Anterior cingulate cortex (tissue), 58 donors: ENCODE measurements around the gene DHRS1.

Experiments
- DNase-seq, 58 donors: peaks; one replicate each; lab custom pipeline; 2025; lab: John Stamatoyannopoulos, UW

Gene DHRS1

DNA sequence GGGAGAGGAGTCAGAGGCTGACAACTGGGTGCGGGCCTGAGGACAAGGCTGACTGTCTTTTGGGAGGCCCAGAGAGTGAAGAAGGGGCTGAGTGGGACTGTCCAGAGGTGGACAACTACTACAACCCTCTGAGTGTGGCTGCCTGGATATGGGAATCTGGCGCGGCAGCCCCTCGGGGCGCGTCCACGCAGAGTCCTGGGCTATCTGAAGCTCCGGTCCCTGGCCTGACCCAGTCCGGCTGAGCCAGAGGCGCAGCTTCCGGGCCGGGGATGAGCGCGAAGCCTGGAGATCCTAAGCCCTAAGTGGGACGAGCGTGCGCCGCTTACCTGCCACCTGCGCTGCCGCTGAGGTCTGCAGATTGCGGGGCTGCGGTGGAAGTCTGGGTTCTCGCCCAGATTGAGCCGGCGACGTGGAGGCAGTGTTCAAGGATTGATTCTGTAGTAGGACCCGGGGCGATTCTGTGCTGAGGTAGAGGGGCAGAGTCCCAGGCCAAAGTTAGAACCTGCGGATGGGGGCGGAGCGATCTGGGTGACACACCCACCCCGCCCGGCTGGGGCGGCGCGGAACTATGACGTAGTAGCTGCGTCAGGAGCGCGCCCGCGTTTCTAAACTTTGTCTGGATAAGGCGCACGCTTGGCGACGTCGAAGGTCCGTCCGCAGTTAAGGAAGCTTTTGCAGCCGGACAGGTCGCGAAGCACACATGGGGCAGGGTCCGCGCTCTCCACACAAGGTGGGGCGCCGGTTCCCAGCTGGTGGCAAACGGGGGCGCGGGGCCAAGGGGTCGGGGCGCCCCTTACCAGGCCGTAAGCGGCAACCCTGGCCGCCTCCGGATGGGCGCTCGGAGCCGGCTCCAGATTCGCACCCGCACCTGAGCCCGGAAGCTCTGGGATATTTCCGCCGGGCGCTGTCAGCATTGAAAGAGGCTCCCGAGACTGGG lies at the start of gene DHRS1, which contains the start of gene NOP9:
DHRS1 (minus strand) TSS at position 526 of the 937 bp plus-strand sequence. CDS start 674 bp downstream, outside the sequence.
NOP9 (plus strand) TSS at position 596 of the 937 bp plus-strand sequence; CDS start at position 701, 105 bp downstream.
- DNase-seq = peak; percentile 38 to 91 (median 81)

DNA sequence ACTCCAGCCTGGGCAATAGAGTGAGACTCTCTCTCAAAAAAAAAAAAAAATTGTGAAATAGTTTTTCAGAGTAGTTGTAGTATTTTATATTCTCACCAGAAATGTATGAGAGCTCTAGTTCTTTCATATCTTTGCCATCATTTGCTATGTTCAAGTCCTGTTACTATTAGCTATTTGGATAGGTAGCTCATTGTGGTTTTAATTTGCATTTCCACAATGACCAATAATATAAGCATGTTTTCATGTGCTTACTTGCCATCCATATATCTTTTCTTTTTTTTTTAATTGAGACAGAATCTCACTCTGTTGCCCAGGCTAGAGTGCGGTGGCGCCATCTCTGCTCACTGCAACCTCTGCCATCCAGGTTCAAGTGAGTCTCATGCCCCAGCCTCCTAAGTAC lies 48.6 kb upstream of the DHRS1 start:
- DNase-seq = no peak

DNA sequence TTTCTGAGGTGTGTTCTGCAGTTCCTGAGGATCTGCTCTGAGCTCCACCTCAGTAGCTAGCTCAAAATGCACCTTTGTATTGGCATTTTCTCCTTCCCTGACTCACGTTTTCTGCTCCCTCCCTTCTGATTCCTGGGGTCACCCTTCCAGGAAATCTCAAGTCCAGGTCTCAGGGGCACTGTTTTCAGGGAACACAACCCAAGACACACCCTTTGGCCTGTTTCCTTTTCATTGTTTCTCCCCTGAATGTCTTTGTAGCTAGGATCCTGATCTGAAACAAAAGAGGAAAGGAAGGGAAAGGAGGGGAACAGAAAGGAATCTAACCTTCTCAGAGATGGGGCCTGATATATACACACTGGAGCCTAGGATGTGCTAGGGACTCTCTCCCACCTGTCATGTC lies 47.6 kb upstream of the DHRS1 start:
- no peak for DNase-seq

DNA sequence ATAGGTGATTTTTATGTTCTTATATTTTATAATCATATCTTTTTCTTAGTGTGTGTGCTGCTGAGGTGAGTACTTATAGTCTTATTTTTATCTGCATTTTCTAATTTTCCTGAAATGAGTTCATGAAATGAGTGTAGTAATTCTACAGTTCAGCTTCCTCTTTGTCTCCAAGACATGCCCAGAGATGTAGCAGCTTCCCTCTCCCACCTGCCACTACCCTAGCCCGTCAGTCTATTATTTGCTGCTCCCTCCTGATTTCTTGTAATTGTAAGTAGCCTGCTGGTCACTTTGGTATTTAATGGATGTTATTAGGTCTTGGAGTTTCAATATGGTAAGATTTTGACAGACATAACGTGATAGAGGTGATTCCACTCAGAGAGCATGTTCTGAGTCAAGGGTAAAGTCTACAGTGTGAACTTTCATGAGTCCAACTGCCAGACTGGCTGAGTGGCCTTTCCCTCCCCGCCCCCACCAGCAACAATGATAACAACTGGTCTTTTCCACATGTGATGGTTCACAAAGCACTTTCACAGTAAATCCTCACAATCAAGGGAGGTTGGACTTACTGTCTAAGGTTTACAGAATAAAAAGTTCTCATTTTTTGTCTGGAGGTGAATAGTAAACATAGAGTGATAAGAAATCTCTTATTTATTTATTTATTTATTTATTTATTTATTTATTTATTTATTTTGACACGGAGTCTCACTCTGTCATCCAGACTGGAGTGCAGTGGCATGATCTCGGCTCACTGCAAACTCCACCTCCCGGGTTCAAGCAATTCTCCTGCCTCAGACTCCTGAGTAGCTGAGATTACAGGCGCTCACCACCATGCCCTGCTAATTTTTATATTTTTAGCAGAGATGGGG lies 44.4 kb upstream of the DHRS1 start:
- no peak for DNase-seq

DNA sequence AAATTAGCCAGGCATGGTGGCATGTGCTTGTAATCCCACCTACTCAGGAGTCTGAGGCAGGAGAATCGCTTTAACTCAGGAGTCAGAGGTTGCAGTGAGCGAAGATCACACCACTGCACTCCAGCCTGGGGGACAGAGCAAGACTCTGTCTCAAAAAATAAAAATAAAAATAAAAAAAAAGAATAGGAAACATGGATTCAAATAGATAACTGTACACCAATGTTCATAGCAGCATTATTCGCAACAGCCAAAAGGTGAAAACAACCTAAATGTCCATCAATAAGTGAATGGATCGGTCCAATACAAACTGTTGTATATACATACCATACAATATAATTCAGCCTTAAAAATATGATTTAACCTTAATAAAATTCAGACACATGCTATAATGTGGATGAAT lies 43.3 kb upstream of the DHRS1 start:
- DNase-seq = no peak

DNA sequence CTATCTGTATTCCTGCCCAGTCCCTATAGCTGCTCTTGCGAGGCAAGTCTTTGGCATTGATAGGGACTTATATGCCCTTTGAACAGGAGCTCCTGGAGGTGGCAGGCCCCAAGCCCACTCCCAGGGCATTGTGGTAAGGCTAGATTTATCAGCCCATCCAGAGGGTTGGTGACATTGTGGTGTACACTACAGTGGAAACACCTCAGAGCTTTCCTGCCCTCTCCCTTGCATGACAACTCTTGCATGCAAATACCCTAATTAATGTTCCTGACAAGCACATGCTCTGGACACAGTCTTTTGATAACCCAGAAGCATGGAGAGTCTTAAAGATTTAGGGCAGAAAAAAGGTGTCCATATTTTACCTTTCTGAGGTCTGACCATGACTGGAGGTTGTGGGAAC lies 41.0 kb upstream of the DHRS1 start:
- DNase-seq = no peak

DNA sequence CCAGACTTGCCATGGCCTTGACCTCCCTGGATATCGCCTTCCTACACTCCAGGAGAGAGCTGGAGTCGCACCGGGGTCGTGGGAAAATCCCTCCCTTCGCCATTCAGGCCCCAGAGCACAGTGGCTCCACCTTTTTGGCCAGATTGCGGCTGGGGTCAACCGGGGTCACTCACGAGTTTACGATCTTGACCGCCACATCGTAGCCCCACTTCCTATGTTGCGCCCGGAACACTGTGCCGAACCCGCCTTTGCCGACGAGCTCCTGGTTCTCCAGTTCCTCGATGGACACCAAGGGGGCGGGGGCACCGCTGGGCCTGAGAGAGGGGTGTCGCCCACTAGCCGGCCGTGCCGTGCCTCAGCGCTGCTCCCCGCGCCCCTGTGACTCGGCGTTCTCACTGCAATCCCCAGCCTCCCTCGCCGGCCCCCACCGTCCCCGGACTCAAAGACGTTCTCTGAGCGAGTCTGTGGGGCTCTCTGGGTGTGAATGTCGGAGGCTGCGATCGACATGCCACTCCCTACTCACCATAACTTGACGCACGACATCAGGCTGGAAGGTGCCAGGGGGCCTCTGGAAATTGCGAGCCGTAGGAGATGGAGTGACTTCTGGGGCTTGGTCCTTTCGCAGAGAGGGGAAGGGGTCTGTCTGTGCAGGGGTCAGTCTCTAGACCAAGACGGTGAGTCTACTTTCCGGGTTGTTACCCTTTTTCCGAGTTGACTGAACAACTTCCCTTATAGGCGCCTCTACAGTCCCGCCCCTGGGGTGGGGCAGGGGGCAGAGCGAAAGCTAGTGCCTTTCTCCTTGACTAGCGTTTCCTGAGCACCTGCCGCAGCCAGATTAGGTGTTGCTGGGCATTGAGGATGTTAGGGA lies 39.9 kb upstream of the DHRS1 start, which contains the start of gene RIPK3:
RIPK3 (minus strand) TSS at position 708 of the 868 bp plus-strand sequence; CDS start at position 543, 165 bp downstream.
- DNase-seq = no peak

DNA sequence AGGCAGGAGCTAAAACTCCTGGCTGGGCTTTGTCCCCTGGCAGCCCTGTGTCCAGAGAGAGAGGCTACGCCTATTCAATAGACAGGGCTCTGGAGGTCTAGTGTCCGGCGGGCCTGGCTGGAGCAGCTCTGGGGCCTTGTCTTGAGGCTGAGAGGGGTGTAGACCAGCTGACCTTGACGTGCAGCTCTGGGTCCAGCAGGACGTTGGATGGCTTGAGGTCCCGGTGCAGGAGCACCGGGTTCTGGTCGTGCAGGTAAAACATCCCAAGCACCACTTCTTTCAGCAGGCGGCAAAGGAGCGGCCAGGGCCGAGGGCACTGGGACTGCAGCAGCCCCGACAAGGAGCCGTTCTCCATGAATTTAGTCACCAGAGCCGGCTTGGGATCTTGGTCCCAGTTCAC lies 39.3 kb upstream of the DHRS1 start:
- DNase-seq = no peak

DNA sequence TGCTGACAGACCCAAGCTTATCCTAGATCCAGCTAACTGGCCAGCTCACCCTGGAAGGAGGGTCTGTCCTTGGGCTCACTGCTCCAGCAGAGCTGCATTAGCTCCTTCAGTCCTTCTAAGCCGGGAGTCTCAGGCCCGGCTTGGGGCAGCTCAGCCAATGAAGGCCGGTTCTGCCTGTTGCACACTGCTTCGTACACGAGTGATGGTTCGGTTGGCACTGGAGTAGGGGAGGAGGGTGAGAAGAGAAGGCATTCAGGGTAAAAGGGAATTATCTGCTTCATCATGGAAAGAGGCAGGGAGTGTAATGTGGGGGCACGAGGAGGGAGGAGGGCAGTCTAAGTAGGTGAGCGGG lies 38.2 kb upstream of the DHRS1 start:
- no peak for DNase-seq

DNA sequence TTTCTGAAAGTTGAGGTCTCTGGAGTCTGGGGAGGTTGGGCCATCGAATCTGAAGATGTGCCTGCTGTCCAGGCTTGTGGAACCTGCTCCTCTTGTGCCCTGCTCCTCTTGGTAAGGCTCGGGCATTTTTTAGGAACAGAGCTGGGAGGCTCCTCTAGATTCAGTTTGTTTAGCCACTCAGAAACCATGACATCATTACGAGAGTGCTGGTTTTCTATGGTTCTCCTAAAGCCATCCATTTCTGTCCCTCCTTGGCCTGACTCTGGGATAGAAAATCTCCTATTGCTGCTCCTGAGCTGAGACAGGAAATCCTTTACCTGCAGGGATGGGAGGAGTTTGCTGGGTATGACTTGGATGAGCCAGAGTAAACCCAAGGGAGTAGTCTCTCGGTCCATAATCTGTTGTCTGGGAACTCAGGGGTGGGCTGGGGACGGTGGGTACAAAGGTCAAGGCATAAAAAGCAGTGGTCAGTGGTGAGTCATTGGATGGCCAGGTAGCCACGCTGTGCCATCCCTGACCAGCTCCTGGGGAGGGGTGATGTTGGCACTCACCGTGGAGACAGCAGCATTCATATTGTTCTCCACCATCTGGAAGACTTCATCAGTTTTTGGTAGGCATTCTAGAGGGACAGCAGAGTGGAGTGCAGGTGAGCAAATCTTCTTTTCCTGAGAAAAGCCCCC lies 37.7 kb upstream of the DHRS1 start:
- no peak for DNase-seq

DNA sequence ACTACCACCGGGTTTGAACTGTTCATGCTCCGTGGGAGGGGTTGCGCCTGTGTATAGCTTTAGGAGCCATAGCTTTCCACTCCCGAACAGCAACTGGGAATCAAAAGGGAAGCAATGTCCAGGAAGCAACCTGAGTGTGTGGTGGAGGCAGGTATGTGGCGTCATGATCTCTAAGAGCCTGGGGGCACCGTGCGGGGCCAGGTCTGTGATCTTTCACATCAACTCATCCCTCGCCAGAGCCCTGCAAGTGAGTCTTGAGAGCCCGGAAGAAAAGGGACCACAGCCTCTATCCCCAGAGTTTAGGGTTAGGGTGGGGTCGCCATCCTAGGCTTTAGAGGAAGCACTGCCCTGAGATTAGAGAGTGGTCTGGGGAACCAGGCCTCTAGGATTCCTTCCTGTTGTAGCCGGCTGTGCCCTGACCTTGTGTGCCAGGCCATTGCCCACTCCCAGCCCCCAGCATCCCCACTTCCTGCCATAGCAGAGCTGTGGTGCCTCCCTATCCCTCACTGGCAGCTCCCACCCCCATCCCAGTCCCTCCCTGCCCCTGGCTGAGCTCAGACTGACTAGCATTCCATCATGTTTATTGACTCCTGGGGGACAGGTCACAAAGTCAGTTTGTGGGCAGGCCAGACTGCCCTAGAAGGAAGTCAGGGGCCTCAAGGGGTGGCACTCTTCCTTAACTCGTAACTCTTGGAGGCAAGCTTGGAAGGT lies 36.0 kb upstream of the DHRS1 start:
- no peak for DNase-seq

DNA sequence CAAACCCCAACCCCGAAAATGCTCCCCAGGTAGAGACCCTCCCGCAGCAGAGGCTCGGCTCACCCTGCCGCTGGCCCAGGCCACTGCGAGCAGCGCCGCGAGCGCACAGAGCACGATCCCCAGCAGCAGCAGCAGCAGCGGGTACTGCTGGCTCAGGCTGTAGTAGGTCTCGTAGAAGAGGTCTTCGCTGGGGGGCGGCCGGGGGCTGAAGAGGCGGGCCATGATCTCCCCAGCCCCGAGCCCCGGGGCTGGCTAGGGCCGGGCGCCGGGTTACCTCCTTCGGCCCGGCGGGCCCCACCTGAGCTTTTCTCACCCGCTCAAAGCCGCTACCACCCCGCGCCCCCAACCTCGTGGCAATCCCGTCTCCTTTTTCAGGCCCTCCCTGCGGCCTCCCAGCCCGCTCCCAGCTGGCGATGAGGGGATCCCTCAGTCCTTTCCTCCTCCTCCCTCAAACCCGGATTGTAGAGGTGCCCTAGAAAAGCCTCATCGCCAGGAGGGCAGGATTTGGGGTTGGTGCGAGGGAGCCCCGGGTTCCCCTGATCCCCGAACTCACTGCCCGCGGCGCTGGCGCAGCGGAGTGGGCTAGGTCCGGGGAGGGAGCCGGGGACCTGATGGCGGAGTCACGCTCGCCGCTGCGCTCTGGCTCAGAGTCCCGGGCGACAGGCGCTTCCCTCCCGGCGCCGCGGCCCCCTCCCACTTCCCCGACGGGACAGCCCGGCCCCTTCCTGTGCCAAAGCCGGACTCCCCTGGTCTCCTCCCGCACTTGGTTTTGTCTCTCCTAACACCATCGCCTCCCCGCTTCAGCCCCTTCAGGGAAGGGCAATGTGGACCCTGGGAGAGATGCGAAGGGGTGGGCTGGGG lies 35.1 kb upstream of the DHRS1 start, which contains the start of gene ADCY4:
ADCY4 (minus strand) TSS at position 641 of the 861 bp plus-strand sequence; CDS start at position 222, 419 bp downstream.
- no peak for DNase-seq

DNA sequence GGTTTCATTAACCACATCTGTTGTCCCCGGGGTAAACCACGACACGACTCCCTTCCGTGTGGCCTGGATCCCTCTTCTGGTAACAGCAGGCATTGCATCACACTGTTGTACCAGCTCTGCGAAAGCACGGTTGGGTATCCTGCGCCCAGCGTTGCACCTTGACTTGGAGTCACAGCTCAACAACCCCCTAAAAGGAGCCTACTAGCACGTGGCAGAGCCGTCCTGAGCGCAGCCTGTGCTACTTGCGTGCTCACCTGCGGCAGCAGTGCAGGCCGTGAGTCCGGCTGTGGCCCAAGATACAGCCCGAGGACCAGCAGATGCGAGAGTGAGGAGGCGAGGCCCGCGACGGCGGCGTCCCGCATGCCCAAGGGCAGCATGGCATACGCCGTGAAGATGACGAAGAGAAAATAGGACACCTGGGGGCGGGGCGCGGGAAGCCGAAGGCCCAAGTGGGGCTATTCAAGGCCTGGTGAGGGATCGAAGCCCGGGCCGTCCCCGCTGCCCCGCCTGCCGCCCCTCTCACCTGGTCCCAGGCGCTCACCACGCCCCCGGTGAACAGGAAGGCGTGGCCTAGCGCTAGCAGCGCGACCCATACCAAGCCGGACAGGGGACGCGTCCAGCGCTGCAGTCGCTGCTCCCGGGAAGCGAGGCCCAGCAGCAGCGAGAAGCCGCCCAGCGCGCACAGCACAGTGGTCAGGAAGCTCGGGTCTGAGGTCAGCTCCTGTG lies 32.9 kb upstream of the DHRS1 start:
- DNase-seq = peak in 34 of 58 donors; percentile 5 to 56 (median 36)

DNA sequence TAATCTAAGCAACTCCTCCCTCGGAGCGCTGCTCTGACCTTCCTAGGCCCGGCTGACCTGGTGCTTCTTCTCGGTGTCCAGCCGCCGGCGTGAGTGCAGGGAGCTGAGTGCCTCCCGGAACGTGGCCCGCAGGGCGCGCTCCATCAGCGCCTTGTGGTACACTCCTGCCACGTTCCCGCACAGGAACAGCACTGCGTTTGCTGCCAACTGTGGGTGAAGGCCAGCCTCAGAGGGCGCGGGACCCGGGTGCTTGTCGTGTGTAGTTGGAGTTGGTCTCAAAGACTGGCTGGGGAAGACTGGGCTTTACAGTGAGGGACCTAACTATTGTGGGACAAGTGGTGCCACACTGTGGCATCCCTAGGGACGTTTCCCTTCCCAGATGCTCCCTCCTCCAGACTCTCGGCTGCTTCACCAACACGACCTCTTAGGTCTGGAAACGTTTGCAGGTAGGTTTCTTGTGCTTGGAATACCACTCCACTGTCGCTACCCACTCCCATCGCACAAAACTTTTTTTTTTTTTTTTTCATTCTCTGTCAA lies 32.2 kb upstream of the DHRS1 start:
- no peak for DNase-seq

DNA sequence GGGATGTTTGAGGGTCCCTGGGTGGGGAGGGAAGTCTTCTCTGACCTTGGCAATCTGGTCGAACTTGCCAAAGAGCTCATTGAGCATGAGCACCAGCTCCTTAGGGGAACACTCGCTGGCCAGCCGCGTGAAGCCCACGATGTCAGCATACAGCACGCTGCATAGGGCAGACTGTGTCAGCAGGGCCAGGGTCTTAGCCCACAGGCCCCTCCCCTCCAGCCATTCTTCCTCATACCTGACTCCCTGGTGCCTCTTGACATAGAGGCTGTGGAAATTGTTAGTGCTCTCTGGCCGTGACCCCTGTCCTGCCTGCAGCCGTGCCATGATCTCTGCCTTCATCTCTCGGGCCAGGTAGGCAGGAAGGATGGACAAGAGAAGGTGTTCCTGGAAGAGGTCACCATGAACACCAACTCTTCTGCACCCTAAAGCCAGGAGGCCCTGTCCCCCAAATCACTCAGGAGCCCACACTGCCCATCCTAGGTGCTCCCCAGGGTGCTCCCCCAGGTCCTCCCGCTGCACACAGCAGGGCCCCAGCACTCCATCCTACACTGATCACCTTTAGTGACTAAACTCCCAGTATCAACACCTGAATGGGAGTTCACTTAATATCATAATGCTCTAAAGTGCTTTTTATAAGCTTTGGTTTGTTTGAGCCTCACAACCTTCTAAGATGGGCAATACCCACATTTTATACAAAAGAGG lies 31.5 kb upstream of the DHRS1 start:
- DNase-seq = no peak

DNA sequence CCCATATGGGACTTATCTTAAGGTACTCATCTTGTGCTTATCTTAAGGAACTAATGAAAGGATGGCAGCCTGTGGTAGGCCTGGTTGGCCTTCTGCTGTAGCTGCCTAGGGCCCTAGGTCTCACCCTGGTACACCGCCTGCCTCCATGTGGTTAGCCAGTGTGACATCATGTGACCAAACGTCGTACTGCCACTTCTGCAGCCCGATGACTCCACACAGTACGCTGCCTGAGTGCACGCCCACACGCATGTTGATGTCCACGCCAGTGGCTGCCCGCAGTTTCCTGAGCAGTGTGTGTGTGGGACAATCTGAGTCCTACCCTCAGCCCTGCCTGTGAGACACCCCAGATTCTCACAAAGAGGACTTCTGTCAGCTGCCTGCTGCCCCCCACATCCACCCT lies 30.2 kb upstream of the DHRS1 start:
- peak in 1 of 58 donors; percentile 18 for DNase-seq
